Psoas muscle (tissue), 8 donors: ENCODE data around the gene SLC7A9. TPM values are rescaled to one million over a fixed set of nuclear protein-coding genes. Genes with fewer than 3 reads are reported as not detected.

Experiments
- ATAC-seq, 4 donors: fragments of 200-7000 bp; cut with Tn5 transposase; one replicate each; pipeline ENCODE4 v1.9.1; 2020; ENCODE audit warnings: moderate library complexity in 3 of 4, mild to moderate bottlenecking in 2 of 4
- DNase-seq, 2 donors: peaks; one replicate each; pipeline ENCODE4 v3.0.0-alpha.2; 2020
- H3K27ac ChIP-seq: fragments of 200-600 bp; one replicate; pipeline ENCODE4 v1.8.0; 2022
- H3K27me3 ChIP-seq, 3 donors: fragments of 200-600 bp in 1 of 3; one replicate each; pipeline versions ENCODE4 v1.6.1 to v1.8.0; 2013 to 2022; ENCODE audit warnings: low read length in 2 of 3, mild to moderate bottlenecking in 2 of 3, moderate library complexity in 1 of 3; ENCODE audit not compliant: insufficient read depth in 3 of 3
- H3K36me3 ChIP-seq, 2 donors: fragments of 200-600 bp in 1 of 2; one replicate each; pipeline versions ENCODE4 v1.6.1 to v1.8.0; 2013 to 2022; ENCODE audit warnings: low read depth in 1 of 2, mild to moderate bottlenecking in 1 of 2, moderate library complexity in 1 of 2; ENCODE audit not compliant: insufficient read depth in 1 of 2
- H3K4me1 ChIP-seq: fragments of 200-600 bp; one replicate; pipeline ENCODE4 v1.8.0; 2022
- H3K4me3 ChIP-seq: fragments of 200-600 bp; one replicate; pipeline ENCODE4 v1.8.0; 2022; ENCODE audit warnings: mild to moderate bottlenecking
- H3K9me3 ChIP-seq: fragments of 200-600 bp; one replicate; pipeline ENCODE4 v1.8.0; 2022
- CTCF ChIP-seq: fragments of 200-600 bp; IDR thresholded peaks from one replicate; pipeline ENCODE4 v1.8.0; 2022; ENCODE audit warnings: antibody characterized with exemption
- WGBS, 3 donors: extraction: QIAGEN DNeasy Blood & Tissue Kit; methylation state at CpG; one replicate each; pipeline versions ENCODE4 v1.1.6 to v1.1.7; 2013; 5-methylcytosine and 5-hydroxymethylcytosine counted together
- intact Hi-C, 2 donors: fragments of 100-400 bp; cut with DNase I; formaldehyde crosslinking; loops; one replicate each; pipeline versions ENCODE4 v1.11.0 to v1.14.2; 2022
- polyA plus RNA-seq, 3 donors: library from polyadenylated mRNA; stranded (reverse); fragments of 200-250 nt; gene quantifications; one replicate each; pipeline ENCODE4 v1.2.3, GENCODE V29; 2013
- total RNA-seq, 4 donors: library from RNA; stranded (reverse); fragmentation: NEBNext Ultra II Directional in 2 of 4; extraction: Animal tissue kit (Norgen Biotek cat#: 25700) in 2 of 4; gene quantifications; one replicate each; pipeline versions ENCODE4 v1.2.1 to v1.2.4, GENCODE V29; 2021 to 2023
- donor health status: healthy with polysubstance abuse.
- donor health status: DM: no; HTN: no; CAD: no; lungs with moderate emphysema.
- donor health status: Bipolar disorder and iron deficiency.
- donor health status: healthy.
- donor health status: DM: yes; HTN: yes; CAD: no.
- donor health status: DM: no; HTN: no; CAD: no.
- donor health status: DM: no; HTN: no; CAD: no.
- donor health status: DM: yes; HTN: yes; CAD: no.

Gene SLC7A9
- total and polyA plus RNA-seq, 7 donors, result 0.10 to 0.36 (median 0.17) TPM; not detected in 3

DNA sequence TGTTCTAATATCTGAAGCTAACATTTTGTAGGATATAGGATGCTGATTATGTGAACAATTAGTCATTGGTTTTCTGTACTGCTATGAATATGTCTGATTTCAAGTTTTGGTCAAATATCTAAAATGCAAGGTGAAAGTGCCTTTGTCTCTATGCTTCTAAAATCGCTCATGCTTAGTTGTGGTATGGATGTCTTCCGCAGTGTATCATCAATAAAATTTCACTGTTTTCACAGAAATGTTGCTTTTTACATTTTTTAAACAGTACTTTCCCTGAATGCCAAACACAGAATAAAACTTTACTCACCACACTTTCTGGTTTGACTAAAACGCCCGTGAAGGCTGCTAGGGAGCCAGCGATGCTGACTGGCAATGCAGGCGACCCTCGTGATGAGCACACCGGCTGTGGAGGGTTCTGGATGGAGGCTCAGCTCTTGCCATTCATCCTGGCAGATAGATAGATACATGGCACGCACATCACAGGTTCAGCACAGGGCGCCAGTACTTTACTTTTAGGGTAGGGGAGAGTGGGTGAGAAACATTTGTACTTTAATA is 40.1 kb downstream of the SLC7A9 start:
- Histone ChIP-seq H3K36me3 (no peaks in the 10 kb centered on the region), H3K4me1 (no peaks in the 10 kb centered on the region), H3K9me3 (no peaks in the 10 kb centered on the region), H3K4me3 (no peak overlapping the region), H3K27me3 (peaks cover 0 to 4% (median 0%) of the 10 kb centered on the region in 3 donors), H3K27ac (no peak overlapping the region)
- DNase-seq (no peak), ATAC-seq (no peak)
- no peak for TF ChIP-seq CTCF
- intact Hi-C loops, result no loop called here
- 91 to 94% (median 93%) methylated on average over 10 of the region's 10 CpGs for WGBS, 3 donors

- no peaks in the 10 kb centered on the region for H3K36me3 ChIP-seq
- H3K27ac ChIP-seq, result no peak overlapping the region
- no peak for TF ChIP-seq CTCF
- no peaks in the 10 kb centered on the region for H3K4me1 ChIP-seq
- DNase-seq, result no peak
- peaks cover 0 to 4% (median 0%) of the 10 kb centered on the region in 3 donors for H3K27me3 ChIP-seq
- WGBS, 3 donors, result 80 to 87% (median 83%) methylated on average over 15 of the region's 15 CpGs
- no peak overlapping the region for H3K4me3 ChIP-seq
- intact Hi-C loops, result no loop called here
- no peaks in the 10 kb centered on the region for H3K9me3 ChIP-seq
- no peak for ATAC-seq
Measured at GRCh38 chr19:32828643-32829344, 40.8 kb downstream of the SLC7A9 start.

- ATAC-seq (no peak), DNase-seq (no peak)
- Histone ChIP-seq H3K27ac (no peak overlapping the region), H3K4me1 (no peaks in the 10 kb centered on the region), H3K27me3 (peaks cover 0 to 4% (median 0%) of the 10 kb centered on the region in 3 donors), H3K36me3 (no peaks in the 10 kb centered on the region), H3K4me3 (no peak overlapping the region), H3K9me3 (no peaks in the 10 kb centered on the region)
- intact Hi-C loops, result no loop called here
- 88 to 95% (median 89%) methylated on average over 4 of the region's 4 CpGs for WGBS, 3 donors
- no peak for TF ChIP-seq CTCF
Measured at GRCh38 chr19:32828139-32828538, 41.4 kb downstream of the SLC7A9 start.

- H3K4me1 ChIP-seq, result no peaks in the 10 kb centered on the region
- no peak for TF ChIP-seq CTCF
- no peaks in the 10 kb centered on the region for H3K36me3 ChIP-seq
- no peak overlapping the region for H3K4me3 ChIP-seq
- H3K27ac ChIP-seq, result no peak overlapping the region
- ATAC-seq, result no peak
- no peak for DNase-seq
- WGBS, 3 donors, result 36 to 40% (median 39%) methylated on average over 21 of the region's 21 CpGs
- H3K27me3 ChIP-seq, result peaks cover 0 to 10% (median 6%) of the 10 kb centered on the region in 3 donors
- H3K9me3 ChIP-seq, result no peaks in the 10 kb centered on the region
- intact Hi-C loops, result no loop called here
Measured at GRCh38 chr19:32824916-32825608, 44.5 kb downstream of the SLC7A9 start.
